Measurements from ENCODE around the gene SPARCL1.

- no peak for TF ChIP-seq POLR2A (IDR thresholded peaks at IDR 0.05)
- TF ChIP-seq, protein P1, sequence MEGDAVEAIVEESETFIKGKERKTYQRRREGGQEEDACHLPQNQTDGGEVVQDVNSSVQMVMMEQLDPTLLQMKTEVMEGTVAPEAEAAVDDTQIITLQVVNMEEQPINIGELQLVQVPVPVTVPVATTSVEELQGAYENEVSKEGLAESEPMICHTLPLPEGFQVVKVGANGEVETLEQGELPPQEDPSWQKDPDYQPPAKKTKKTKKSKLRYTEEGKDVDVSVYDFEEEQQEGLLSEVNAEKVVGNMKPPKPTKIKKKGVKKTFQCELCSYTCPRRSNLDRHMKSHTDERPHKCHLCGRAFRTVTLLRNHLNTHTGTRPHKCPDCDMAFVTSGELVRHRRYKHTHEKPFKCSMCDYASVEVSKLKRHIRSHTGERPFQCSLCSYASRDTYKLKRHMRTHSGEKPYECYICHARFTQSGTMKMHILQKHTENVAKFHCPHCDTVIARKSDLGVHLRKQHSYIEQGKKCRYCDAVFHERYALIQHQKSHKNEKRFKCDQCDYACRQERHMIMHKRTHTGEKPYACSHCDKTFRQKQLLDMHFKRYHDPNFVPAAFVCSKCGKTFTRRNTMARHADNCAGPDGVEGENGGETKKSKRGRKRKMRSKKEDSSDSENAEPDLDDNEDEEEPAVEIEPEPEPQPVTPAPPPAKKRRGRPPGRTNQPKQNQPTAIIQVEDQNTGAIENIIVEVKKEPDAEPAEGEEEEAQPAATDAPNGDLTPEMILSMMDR (IDR thresholded peaks at IDR 0.05), result no peak
These were observed 12.5 kb downstream of the SPARCL1 start for GRCh38 chr4:87516683-87517082.
